GM12878 (cell line): Measurements from ENCODE around the gene RABEP1.

Experiments used
- BACH1 ChIP-seq: fragments of 450-650 bp; IDR thresholded peaks from 2 replicates; pipeline ENCODE4 v1.6.1; 2017; ENCODE audit warnings: mild to moderate bottlenecking, borderline replicate concordance
- BRCA1 ChIP-seq: IDR thresholded peaks from 2 replicates; pipeline ENCODE4 v1.6.1; 2011; ENCODE audit warnings: low read depth, low read length, improper control_type of control experiment
- CEBPB ChIP-seq, 2 experiments: fragments of 150-350 bp in 1 of 2; IDR thresholded peaks; 2 replicates each; pipeline ENCODE4 v1.6.1; 2012 to 2014; ENCODE audit warnings: low read depth in 2 of 2, low read length in 2 of 2, borderline replicate concordance in 1 of 2, inconsistent platforms in 1 of 2
- CTCF ChIP-seq, 3 experiments: IDR thresholded peaks in 2 of 3; conservative IDR thresholded peaks in 1 of 3; 2 replicates each; pipeline ENCODE4 v1.5.1; 2011; ENCODE audit warnings: low read depth in 3 of 3, low read length in 3 of 3, mild to moderate bottlenecking in 3 of 3, control low read depth in 2 of 3, moderate library complexity in 2 of 3, inconsistent platforms in 1 of 3, mixed read lengths in 1 of 3; ENCODE audit not compliant: control insufficient read depth in 2 of 3, insufficient read depth in 1 of 3; ENCODE audit errors: extremely low read depth in 1 of 3
- EP300 ChIP-seq, 2 experiments: fragments of 150-350 bp in 1 of 2; IDR thresholded peaks; 2 replicates each; pipeline ENCODE4 v1.6.1; 2011 to 2012; ENCODE audit warnings: low read depth in 2 of 2, low read length in 2 of 2, borderline replicate concordance in 1 of 2, improper control_type of control experiment in 1 of 2, inconsistent platforms in 1 of 2; ENCODE audit not compliant: control insufficient read depth in 1 of 2
- IRF3 ChIP-seq: fragments of 450-650 bp; IDR thresholded peaks from 2 replicates; pipeline ENCODE4 v1.6.1; 2014; ENCODE audit warnings: mild to moderate bottlenecking
- JUND ChIP-seq: IDR thresholded peaks from 2 replicates; pipeline ENCODE4 v1.6.1; 2012; ENCODE audit warnings: low read depth, mild to moderate bottlenecking, low read length, improper control_type of control experiment, moderate library complexity
- NFIC ChIP-seq: IDR thresholded peaks from 2 replicates; pipeline ENCODE4 v1.6.1; 2012; ENCODE audit warnings: low read depth, mild to moderate bottlenecking, inconsistent platforms, low read length, moderate library complexity
- POLR2A ChIP-seq: IDR thresholded peaks from 2 replicates; pipeline ENCODE4 v1.6.1; 2011; ENCODE audit warnings: low read depth, mild to moderate bottlenecking, low read length
- TAF1 ChIP-seq: IDR thresholded peaks from 2 replicates; pipeline ENCODE4 v1.6.1; 2011; ENCODE audit warnings: mild to moderate bottlenecking, low read depth, low read length, borderline replicate concordance
- ZBED1 ChIP-seq: IDR thresholded peaks from 2 replicates; pipeline ENCODE4 v1.6.1; 2016; ENCODE audit warnings: borderline replicate concordance
- ZBTB11 ChIP-seq: fragments of 450-650 bp; formaldehyde crosslinking; IDR thresholded peaks from 2 replicates; pipeline ENCODE4 v1.5.0; 2022; ENCODE audit warnings: mild to moderate bottlenecking, missing genetic modification characterization

- no peak for TF ChIP-seq BACH1
- TF ChIP-seq IRF3, result no peak
- TF ChIP-seq CTCF (IDR thresholded peaks at IDR 0.05 in 2 of 3, conservative IDR thresholded peaks at IDR 0.05 in 1 of 3; ENCODE audit: control insufficient read depth in 2 of 3, extremely low read depth in 1 of 3, insufficient read depth in 1 of 3, low read depth in 3 of 3, low read length in 3 of 3), result no peak
- no peak for TF ChIP-seq BRCA1
- no peak for TF ChIP-seq ZBTB11
- TF ChIP-seq POLR2A, result no peak
- TF ChIP-seq ZBED1, result no peak
- no peak for TF ChIP-seq EP300 (IDR thresholded peaks at IDR 0.05; ENCODE audit: borderline replicate concordance in 1 of 2, control insufficient read depth in 1 of 2, low read depth in 2 of 2, low read length in 2 of 2)
- TF ChIP-seq TAF1, result no peak
- TF ChIP-seq CEBPB (IDR thresholded peaks at IDR 0.05; ENCODE audit: borderline replicate concordance in 1 of 2, low read depth in 2 of 2, low read length in 2 of 2), result no peak
- TF ChIP-seq NFIC, result no peak
- TF ChIP-seq JUND, result no peak
These were observed 21.5 kb upstream of the RABEP1 start for GRCh38 chr17:5260542-5260941.
